GM12878 (cell line): ENCODE results near the gene CXADR. TPM values are rescaled to one million over a fixed set of nuclear protein-coding genes. Genes with fewer than 3 reads are reported as not detected.

Experiments
- ATAC-seq: fragments of 200-7000 bp; cut with Tn5 transposase; 3 replicates; pipeline ENCODE4 v1.9.1; 2020; ENCODE audit warnings: mild to moderate bottlenecking, moderate library complexity
- BruUV-seq: library from RNA; stranded (reverse); fragments of 400-500 nt; replicated peaks from 2 replicates; lab custom pipeline; 2021; lab: Mats Ljungman, UMichigan
- CTCF ChIA-PET: fragments of 300-600 bp; sonication (Branson Sonifier 250); formaldehyde crosslinking; extraction: SDS; loops from one replicate; lab custom pipeline; 2021; ENCODE audit warnings: inconsistent platforms; lab: Yijun Ruan, JAX
- POLR2A ChIA-PET: fragments of 350-600 bp; formaldehyde crosslinking; extraction: SDS; loops from one replicate; lab custom pipeline; 2021; ENCODE audit warnings: inconsistent platforms; lab: Charles Lee
- RAD21 ChIA-PET: fragments of 300-600 bp; sonication (Branson Sonifier 250); formaldehyde crosslinking; loops from one replicate; lab custom pipeline; 2023; ENCODE audit warnings: antibody characterized with exemption; ENCODE audit not compliant: unreplicated experiment; lab: Charles Lee
- SMC1A ChIA-PET: fragments of 300-600 bp; sonication (Branson Sonifier 250); formaldehyde crosslinking; loops from one replicate; lab custom pipeline; 2023; ENCODE audit not compliant: unreplicated experiment, uncharacterized antibody; lab: Charles Lee
- DNase-seq: peaks from one replicate; pipeline ENCODE4 v3.0.0-alpha.2; 2011; ENCODE audit warnings: low read depth, low spot score
- FAIRE-seq: peaks from 3 replicates; lab custom pipeline; 2011; peaks lifted over from hg19 to GRCh38; lab: Jason Lieb, UNC
- H2AFZ ChIP-seq: 2 replicates; pipeline ENCODE4 v1.6.0; 2011; ENCODE audit warnings: low read depth, low read length, control low read depth; ENCODE audit not compliant: control insufficient read depth
- H3K27ac ChIP-seq: 2 replicates; pipeline ENCODE4 v1.5.1; 2011; ENCODE audit warnings: control low read depth; ENCODE audit not compliant: control insufficient read depth, insufficient read depth
- H3K27me3 ChIP-seq, 2 experiments: replicated peaks in 1 of 2; 2 replicates each; pipeline versions ENCODE4 v1.6.0 to v1.6.1; 2011; ENCODE audit warnings: low read length in 1 of 2; ENCODE audit not compliant: control insufficient read depth in 2 of 2, insufficient read depth in 2 of 2
- H3K36me3 ChIP-seq, 2 experiments: 2 replicates each; pipeline ENCODE4 v1.5.1; 2011; ENCODE audit warnings: low read length in 1 of 2; ENCODE audit not compliant: control insufficient read depth in 2 of 2, insufficient read depth in 2 of 2
- H3K4me1 ChIP-seq: 2 replicates; pipeline ENCODE4 v1.6.1; 2011; ENCODE audit warnings: mild to moderate bottlenecking, low read length, moderate library complexity, mixed read lengths; ENCODE audit not compliant: control insufficient read depth, insufficient read depth
- H3K4me2 ChIP-seq: 2 replicates; pipeline ENCODE4 v1.6.0; 2011; ENCODE audit warnings: control low read depth; ENCODE audit not compliant: control insufficient read depth, insufficient read depth
- H3K4me3 ChIP-seq: fragments of 200-600 bp; sonication (generic); 2 replicates; pipeline ENCODE4 v1.5.1; 2016
- H3K79me2 ChIP-seq: 2 replicates; pipeline ENCODE4 v1.6.0; 2011; ENCODE audit warnings: low read length; ENCODE audit not compliant: control insufficient read depth, insufficient read depth
- H3K9ac ChIP-seq: 2 replicates; pipeline ENCODE4 v1.8.0; 2011; ENCODE audit warnings: low read length, control low read depth, mixed read lengths; ENCODE audit not compliant: control insufficient read depth, insufficient read depth
- H3K9me3 ChIP-seq: replicated peaks from 3 replicates; pipeline ENCODE4 v1.5.1; 2011; ENCODE audit warnings: mild to moderate bottlenecking, low read length; ENCODE audit not compliant: control insufficient read depth, insufficient read depth
- H4K20me1 ChIP-seq: 2 replicates; pipeline ENCODE4 v1.6.0; 2011; ENCODE audit not compliant: control insufficient read depth, insufficient read depth
- CEBPB ChIP-seq, 2 experiments: fragments of 150-350 bp in 1 of 2; IDR thresholded peaks; 2 replicates each; pipeline ENCODE4 v1.6.1; 2012 to 2014; ENCODE audit warnings: low read depth in 2 of 2, low read length in 2 of 2, borderline replicate concordance in 1 of 2, inconsistent platforms in 1 of 2
- CHD1 ChIP-seq: IDR thresholded peaks from 2 replicates; pipeline ENCODE4 v1.6.1; 2012; ENCODE audit warnings: low read depth, low read length, improper control_type of control experiment
- EP300 ChIP-seq, 2 experiments: fragments of 150-350 bp in 1 of 2; IDR thresholded peaks; 2 replicates each; pipeline ENCODE4 v1.6.1; 2011 to 2012; ENCODE audit warnings: low read depth in 2 of 2, low read length in 2 of 2, borderline replicate concordance in 1 of 2, improper control_type of control experiment in 1 of 2, inconsistent platforms in 1 of 2; ENCODE audit not compliant: control insufficient read depth in 1 of 2
- GABPA ChIP-seq: IDR thresholded peaks from 2 replicates; pipeline ENCODE4 v1.6.1; 2014; ENCODE audit warnings: antibody characterized with exemption, low read depth, mild to moderate bottlenecking, inconsistent platforms
- IKZF2 ChIP-seq, 2 experiments: fragments of 450-650 bp; IDR thresholded peaks; 2 replicates each; pipeline ENCODE4 v1.6.1; 2017; ENCODE audit warnings: mild to moderate bottlenecking in 2 of 2, moderate library complexity in 2 of 2
- MLLT1 ChIP-seq: fragments of 450-650 bp; IDR thresholded peaks from 2 replicates; pipeline ENCODE4 v1.6.1; 2016; ENCODE audit warnings: mild to moderate bottlenecking
- NR2C2 ChIP-seq: IDR thresholded peaks from 2 replicates; pipeline ENCODE4 v1.6.1; 2011; ENCODE audit warnings: borderline replicate concordance, low read depth; ENCODE audit not compliant: control insufficient read depth, insufficient read length
- PBX3 ChIP-seq: IDR thresholded peaks from 2 replicates; pipeline ENCODE4 v1.6.1; 2011; ENCODE audit warnings: mild to moderate bottlenecking, low read depth, low read length, moderate library complexity; ENCODE audit not compliant: insufficient replicate concordance
- POU2F2 ChIP-seq: IDR thresholded peaks from 3 replicates; pipeline ENCODE4 v1.6.1; 2011; ENCODE audit warnings: low read depth, mild to moderate bottlenecking, low read length, borderline replicate concordance
- SIN3A ChIP-seq: IDR thresholded peaks from 2 replicates; pipeline ENCODE4 v1.6.1; 2012; ENCODE audit warnings: low read depth, low read length, improper control_type of control experiment
- SMC3 ChIP-seq: IDR thresholded peaks from 2 replicates; pipeline ENCODE4 v1.6.1; 2011; ENCODE audit warnings: low read length, improper control_type of control experiment, borderline replicate concordance
- WRNIP1 ChIP-seq: IDR thresholded peaks from 2 replicates; pipeline ENCODE4 v1.6.1; 2011; ENCODE audit warnings: low read depth, low read length, improper control_type of control experiment, borderline replicate concordance
- ZNF622 ChIP-seq: fragments of 450-650 bp; IDR thresholded peaks from 2 replicates; pipeline ENCODE4 v1.6.1; 2017; ENCODE audit warnings: mild to moderate bottlenecking, inconsistent platforms
- WGBS: methylation state at CpG from one replicate; pipeline ENCODE4 v1.1.6; 2016; ENCODE audit warnings: low lambda C conversion rate; ENCODE audit not compliant: insufficient replicate concordance, insufficient coverage; ENCODE audit errors: missing lambda C conversion rate; 5-methylcytosine and 5-hydroxymethylcytosine counted together
- in situ Hi-C: fragments of 300-500 bp; cut with MboI; formaldehyde crosslinking; loops from 9 replicates; pipeline ENCODE4 v1.14.3; 2018; ENCODE audit warnings: mixed read lengths
- intact Hi-C: fragments of 100-400 bp; cut with micrococcal nuclease; formaldehyde crosslinking; loops from one replicate; pipeline ENCODE4 v1.14.2; 2022; ENCODE audit not compliant: unreplicated experiment
- polyA plus RNA-seq, 11 experiments: library from polyadenylated mRNA; depleted of rRNA in 4 of 11; unstranded in 6 of 11; stranded (reverse) in 5 of 11; fragments of >200 nt; fragmentation: Nextera tagmentation in 4 of 11; fragmentation: Illumina TruSeq in 1 of 11; extraction: Ambion mirVana in 4 of 11; extraction: Trizol in 1 of 11; gene quantifications; 1 replicate in 1 of 11; 2 replicates in 10 of 11; pipeline versions ENCODE4 v1.2.1 to v1.2.3, GENCODE V29; 2011 to 2016; ENCODE audit warnings: inconsistent platforms in 2 of 11, missing spikeins in 2 of 11, low read depth in 1 of 11
- total RNA-seq, 4 experiments: library from RNA; depleted of rRNA in 3 of 4; stranded (reverse); fragments of >200 nt in 3 of 4; fragmentation: Illumina TruSeq in 1 of 4; extraction: Trizol in 1 of 4; gene quantifications; 2 replicates each; pipeline versions ENCODE4 v1.2.1 to v1.2.3, GENCODE V29; 2013 to 2021
- TF ChIP-seq, protein P1 (sequence below): fragments of 450-650 bp; IDR thresholded peaks from 2 replicates; pipeline ENCODE4 v1.6.1; 2017; ENCODE audit warnings: mild to moderate bottlenecking
- TF ChIP-seq, protein P2 (sequence below): fragments of 450-650 bp; IDR thresholded peaks from 2 replicates; pipeline ENCODE4 v1.6.1; 2014; ENCODE audit warnings: mild to moderate bottlenecking

CXADR gene
- total and polyA plus RNA-seq, 10 of the 15 experiments (the other 5 are each of a cell fraction or from before 2014, with no cell fraction given) = 0.01 to 0.64 (median 0.13) TPM

- TF ChIP-seq PBX3 (no peak), SIN3A (no peak), GABPA (no peak), WRNIP1 (no peak), EP300 (IDR thresholded peaks at IDR 0.05; ENCODE audit: borderline replicate concordance in 1 of 2, control insufficient read depth in 1 of 2, low read depth in 2 of 2, low read length in 2 of 2) (no peak), SMC3 (no peak)
Observed at GRCh38 chr21:17527711-17528110, 14.9 kb downstream of the CXADR start (continued).

DNA sequence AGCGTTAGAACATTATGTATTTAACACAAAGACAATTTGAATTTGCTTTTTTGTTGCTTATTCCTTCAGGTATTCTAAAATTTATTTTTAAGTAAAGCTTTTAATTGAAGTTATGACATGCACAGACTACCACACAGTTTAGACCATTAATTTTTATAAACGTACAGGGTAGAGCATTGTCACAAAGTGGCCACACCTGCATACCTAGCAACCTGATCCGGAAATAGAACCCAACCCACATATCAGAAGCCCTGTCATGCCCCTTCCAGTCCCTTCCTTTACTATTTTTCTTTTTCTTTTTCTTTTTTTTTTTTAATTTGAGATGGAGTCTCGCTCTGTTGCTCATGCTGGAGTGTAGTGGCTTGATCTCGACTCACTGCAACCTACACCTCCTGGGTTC is 16.8 kb downstream of the CXADR start:
- ATAC-seq (no peak), DNase-seq (no peak), FAIRE-seq (no peak)
- Histone ChIP-seq H3K79me2 (no peaks in the 10 kb centered on the region), H3K4me2 (no peak overlapping the region), H3K27me3 (no peaks in the 10 kb centered on the region), H3K4me3 (no peak overlapping the region), H3K27ac (no peak overlapping the region), H3K9me3 (no peaks in the 10 kb centered on the region), H3K4me1 (no peaks in the 10 kb centered on the region), H3K9ac (no peak overlapping the region), H2AFZ (no peak overlapping the region), H3K36me3 (no peaks in the 10 kb centered on the region), H4K20me1 (no peaks in the 10 kb centered on the region)
- CTCF ChIA-PET = no interaction called here
- no TSS peak for BruUV-seq
- TF ChIP-seq MLLT1 (no peak), CEBPB (IDR thresholded peaks at IDR 0.05; ENCODE audit: borderline replicate concordance in 1 of 2, low read depth in 2 of 2, low read length in 2 of 2) (no peak), NR2C2 (no peak), ZNF622 (no peak), IKZF2 (IDR thresholded peaks at IDR 0.05) (no peak), POU2F2 (no peak), CHD1 (no peak)
- TF ChIP-seq, protein P1, sequence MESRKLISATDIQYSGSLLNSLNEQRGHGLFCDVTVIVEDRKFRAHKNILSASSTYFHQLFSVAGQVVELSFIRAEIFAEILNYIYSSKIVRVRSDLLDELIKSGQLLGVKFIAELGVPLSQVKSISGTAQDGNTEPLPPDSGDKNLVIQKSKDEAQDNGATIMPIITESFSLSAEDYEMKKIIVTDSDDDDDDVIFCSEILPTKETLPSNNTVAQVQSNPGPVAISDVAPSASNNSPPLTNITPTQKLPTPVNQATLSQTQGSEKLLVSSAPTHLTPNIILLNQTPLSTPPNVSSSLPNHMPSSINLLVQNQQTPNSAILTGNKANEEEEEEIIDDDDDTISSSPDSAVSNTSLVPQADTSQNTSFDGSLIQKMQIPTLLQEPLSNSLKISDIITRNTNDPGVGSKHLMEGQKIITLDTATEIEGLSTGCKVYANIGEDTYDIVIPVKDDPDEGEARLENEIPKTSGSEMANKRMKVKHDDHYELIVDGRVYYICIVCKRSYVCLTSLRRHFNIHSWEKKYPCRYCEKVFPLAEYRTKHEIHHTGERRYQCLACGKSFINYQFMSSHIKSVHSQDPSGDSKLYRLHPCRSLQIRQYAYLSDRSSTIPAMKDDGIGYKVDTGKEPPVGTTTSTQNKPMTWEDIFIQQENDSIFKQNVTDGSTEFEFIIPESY = no peak
- TF ChIP-seq, protein P2, sequence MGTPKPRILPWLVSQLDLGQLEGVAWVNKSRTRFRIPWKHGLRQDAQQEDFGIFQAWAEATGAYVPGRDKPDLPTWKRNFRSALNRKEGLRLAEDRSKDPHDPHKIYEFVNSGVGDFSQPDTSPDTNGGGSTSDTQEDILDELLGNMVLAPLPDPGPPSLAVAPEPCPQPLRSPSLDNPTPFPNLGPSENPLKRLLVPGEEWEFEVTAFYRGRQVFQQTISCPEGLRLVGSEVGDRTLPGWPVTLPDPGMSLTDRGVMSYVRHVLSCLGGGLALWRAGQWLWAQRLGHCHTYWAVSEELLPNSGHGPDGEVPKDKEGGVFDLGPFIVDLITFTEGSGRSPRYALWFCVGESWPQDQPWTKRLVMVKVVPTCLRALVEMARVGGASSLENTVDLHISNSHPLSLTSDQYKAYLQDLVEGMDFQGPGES = no peak
- intact Hi-C loops (no loop called here), in situ Hi-C loops (no loop called here)
- RAD21 ChIA-PET = no interaction called here
- SMC1A ChIA-PET = no interaction called here
- POLR2A ChIA-PET = no interaction called here
- 35% methylated on average over 4 of the region's 5 CpGs for WGBS
